SKM-1 treated with dmso at 0.1 percent for 144 hours (cell line): ENCODE data around the gene PIGQ.

Experiments
- DNase-seq: peaks from one replicate; lab custom pipeline; 2025; ENCODE audit not compliant: unreplicated experiment; lab: John Stamatoyannopoulos, UW

Gene PIGQ

DNA sequence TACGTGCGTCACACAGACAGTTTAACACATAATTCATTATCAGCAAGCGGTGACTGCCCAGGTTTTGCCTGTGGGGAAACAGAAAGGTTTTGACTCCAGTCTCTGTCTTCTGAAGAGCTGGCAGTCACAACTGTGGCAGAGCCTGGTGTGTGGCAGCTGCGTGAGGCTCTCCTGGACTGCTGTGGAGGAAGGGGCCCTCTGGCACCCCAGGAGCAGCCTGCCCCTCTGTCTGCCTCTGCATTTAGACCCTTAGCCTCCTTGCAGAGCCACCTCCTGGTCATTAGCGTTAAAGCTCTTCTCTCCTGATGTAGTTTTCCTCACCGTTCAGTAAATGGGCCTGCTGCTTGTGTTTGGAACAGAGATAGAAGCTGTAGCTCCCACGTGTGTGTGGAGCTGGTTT, 31.0 kb downstream of the PIGQ start:
- DNase-seq: peak; percentile 19

- DNase-seq: no peak
Observed at GRCh38 chr16:603933-604332, 34.2 kb downstream of the PIGQ start.

DNA sequence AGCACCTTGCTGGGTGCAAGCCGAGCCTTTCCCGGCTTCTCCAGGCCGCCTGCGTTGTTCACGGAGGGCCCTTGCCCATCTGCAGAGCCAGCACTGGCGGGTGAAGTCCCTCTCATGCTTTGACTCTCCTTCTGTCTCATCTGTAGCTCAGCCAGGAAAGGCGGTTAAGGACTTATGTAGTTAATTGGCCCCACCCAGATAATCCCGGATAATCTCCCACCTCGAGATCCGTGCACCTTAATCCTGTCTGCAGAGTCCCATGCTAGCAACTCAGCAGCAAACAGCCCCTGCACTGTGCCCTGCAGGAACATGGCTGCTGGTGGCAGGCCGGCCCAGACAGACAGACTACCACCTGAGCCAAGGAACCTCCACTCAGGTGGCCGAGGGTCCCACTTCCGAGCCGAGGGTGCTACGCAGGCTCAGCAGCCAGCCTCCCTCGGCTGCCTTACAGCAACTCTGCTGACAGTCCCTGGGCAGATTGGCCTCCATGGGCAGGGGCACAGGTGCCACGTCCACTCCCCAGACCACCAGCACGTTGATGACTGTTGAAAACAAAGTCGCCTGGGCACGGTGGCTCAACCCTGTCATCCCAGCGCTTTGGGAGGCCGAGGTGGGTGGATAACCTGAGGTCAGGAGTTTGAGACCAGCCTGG, 37.0 kb downstream of the PIGQ start:
- no peak for DNase-seq

- no peak for DNase-seq
Observed at GRCh38 chr16:608019-608418, 38.3 kb downstream of the PIGQ start.

DNA sequence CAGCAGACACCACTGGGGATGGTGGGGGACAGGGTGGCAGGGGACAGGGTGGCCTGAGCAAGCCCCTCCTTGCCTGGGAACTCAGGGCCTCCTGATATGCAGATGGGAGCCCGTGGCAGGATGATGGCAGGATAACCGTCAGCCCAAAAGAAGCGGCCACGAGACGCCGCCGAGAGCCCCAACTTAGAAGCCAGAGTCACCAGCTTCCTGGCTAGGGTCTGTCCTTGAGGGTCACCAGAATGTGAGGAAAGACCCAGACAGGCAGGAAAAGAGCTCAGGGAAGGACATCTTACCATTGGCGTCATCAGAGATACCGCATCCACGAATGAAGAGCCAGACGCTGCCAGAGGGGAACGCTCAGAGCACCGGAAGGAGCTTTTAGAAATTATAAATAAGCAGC, 39.5 kb downstream of the PIGQ start:
- DNase-seq: no peak

DNA sequence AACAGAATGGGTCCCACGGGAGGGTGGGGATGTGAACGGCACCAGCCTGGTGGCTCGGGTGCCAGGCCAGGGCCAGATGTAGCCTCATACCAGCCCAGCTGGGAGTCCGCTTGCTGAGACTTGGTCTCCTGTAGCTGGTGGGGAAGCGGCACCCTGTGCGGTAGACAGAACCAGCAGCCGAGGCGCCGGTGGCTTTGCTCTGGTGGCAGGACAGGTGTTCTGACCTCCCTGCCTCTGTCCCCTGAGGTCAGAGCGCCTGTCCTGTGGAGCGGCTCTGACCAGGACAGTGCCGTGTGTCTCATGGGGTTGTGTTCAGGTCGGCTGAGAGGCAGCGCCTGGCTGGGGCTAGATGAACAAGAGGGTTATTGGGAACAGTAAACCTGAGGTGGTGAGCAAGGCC, 40.2 kb downstream of the PIGQ start:
- DNase-seq: no peak

- no peak for DNase-seq
Observed at GRCh38 chr16:610513-611381, 41.0 kb downstream of the PIGQ start.

DNA sequence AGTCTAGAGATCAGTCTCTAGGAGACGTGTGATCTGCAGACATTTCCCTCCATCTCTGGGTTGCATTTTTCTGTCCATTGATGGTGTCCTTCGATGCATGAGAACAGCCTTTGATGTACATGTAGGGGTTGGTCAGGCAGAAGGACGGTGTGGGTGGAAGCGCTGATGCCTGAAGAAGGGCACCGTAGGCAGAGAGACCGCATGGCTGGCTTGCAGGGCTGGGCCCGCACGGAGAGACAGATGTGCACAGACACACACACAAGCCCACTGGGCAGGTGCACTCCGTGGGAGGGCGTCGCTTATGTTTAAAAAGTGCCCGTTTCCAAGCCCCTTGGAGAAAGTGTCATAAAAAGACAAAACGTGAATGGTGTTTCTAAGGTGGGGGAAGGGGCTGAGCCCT, 45.4 kb downstream of the PIGQ start:
- DNase-seq: no peak

- no peak for DNase-seq
Observed at GRCh38 chr16:616733-617586, 47.2 kb downstream of the PIGQ start.

GRCh38 chr16:617855-618254, 48.1 kb downstream of the PIGQ start:
- no peak for DNase-seq

DNA sequence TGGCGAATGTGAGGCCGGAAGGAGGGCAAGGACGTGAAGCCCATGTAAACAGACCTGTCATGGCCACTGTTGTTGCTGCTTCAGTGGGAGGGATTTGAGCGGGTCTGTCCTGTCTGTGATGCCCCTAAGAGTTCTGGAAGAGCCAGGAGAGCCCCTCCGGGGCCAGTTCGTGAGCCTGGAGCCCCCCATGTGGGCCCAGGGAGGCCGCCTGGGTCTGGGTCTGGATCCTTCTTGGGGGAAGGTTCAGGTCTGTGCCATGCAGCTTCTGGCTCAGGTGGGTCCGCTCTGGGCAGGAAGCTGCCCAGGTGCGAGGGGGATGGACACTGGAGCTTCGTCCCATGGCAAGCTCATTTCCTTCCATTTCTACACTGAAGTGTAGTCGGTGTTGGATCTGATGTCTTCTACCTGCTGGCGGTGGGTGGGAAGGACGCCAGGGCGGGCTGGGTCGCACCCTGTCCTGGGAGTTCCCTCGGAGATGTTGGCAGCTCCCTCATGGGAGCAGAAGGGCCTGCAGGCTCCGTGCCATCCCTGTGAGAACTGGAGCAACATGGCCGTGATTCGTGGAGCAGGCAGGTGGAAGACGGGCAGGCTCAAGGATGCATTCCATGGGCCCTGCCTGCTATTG, 49.8 kb downstream of the PIGQ start:
- DNase-seq: no peak

GRCh38 chr16:620700-621525, 51.1 kb downstream of the PIGQ start:
- no peak for DNase-seq

- DNase-seq: no peak
Observed at GRCh38 chr16:621526-622105, 51.8 kb downstream of the PIGQ start.

DNA sequence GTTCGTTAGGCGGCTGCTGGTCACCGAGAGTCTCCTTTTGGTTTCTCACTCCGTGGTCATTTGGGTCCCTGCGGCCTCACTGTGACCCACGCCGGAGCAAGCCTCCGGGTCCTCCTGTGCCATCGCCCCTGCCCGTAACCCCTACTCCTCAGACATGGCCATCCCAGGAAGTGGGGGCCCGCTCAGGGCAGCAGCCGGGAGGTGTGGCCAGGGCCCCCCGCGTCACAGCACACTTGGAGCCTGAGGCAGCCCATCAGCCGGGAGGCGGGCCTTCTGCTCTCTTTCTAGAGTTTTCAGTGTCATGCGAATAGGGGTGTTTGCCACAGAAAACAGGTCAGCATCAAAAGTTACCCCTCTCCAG, 53.1 kb downstream of the PIGQ start:
- no peak for DNase-seq

GRCh38 chr16:624526-625070, 54.8 kb downstream of the PIGQ start:
- DNase-seq: no peak

DNA sequence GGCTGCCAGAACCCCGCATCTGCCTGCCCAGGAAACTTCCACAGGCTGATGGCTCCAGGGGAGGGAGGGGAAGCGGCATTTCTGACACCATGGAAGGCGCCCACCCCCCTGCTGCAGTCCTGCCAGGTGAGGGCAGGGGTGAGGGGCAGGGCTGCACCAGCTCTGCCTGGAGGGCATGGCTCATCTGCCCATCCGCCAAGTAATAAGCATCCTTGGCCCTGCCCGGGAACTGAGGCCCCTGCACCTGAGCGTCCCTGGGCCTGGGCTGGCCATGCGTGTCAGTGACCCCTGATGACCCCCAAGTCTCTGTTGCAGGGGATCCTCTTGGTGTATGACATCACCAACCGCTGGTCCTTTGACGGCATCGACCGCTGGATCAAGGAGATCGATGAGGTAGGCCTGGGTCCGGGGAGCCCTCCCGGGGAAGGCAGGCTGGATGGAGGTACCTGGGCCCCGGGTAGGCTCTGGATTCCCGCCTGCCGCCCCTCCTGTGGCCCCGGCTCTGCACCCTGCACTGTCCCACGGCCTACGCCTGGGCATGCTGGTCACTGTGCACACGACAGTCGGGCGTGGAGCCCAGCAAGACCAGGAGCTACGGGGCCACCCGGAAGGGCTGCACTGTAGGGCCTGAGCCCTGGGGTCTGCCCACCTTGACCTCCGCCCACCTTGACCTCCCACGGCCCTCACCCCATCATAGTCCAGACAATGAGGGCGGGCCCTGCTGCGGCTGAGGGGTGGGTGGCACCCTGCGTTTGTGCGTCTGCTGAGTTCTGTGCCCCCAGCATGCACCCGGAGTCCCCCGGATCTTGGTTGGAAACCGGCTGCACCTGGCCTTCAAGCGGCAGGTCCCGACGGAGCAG, 55.6 kb downstream of the PIGQ start:
- DNase-seq: no peak

GRCh38 chr16:625977-626765, 56.4 kb downstream of the PIGQ start:
- no peak for DNase-seq
